Ectodermal cell (in vitro differentiated cells): Measurements from ENCODE around the gene RAX.

Experiments
- H3K27ac ChIP-seq: 2 replicates; pipeline ENCODE4 v1.7.0; 2013; ENCODE audit warnings: mild to moderate bottlenecking, low read depth, low read length; ENCODE audit not compliant: insufficient read depth, poor library complexity, severe bottlenecking
- H3K27me3 ChIP-seq: 2 replicates; pipeline ENCODE4 v1.7.0; 2013; ENCODE audit warnings: mild to moderate bottlenecking, low read length; ENCODE audit not compliant: insufficient read depth, control insufficient read depth, poor library complexity, severe bottlenecking
- H3K36me3 ChIP-seq: one replicate; pipeline ENCODE4 v1.7.0; 2013; ENCODE audit warnings: low read length; ENCODE audit not compliant: control insufficient read depth, insufficient read depth
- H3K4me1 ChIP-seq: one replicate; pipeline ENCODE4 v1.7.0; 2013; ENCODE audit warnings: low read length; ENCODE audit not compliant: control insufficient read depth, insufficient read depth
- H3K4me3 ChIP-seq: 2 replicates; pipeline ENCODE4 v1.7.0; 2013; ENCODE audit warnings: low read depth, low read length, control low read depth; ENCODE audit not compliant: insufficient read depth
- H3K9me3 ChIP-seq: 2 replicates; pipeline ENCODE4 v1.7.0; 2013; ENCODE audit warnings: mild to moderate bottlenecking, low read length, moderate library complexity; ENCODE audit not compliant: control insufficient read depth
- WGBS, 2 experiments: methylation state at CpG; one replicate each; pipeline ENCODE4 v1.1.7; 2013; ENCODE audit warnings: missing lambda C conversion rate in 2 of 2; 5-methylcytosine and 5-hydroxymethylcytosine counted together

Gene RAX

GRCh38 chr18:59300676-59301285 is 27.5 kb upstream of the RAX start:
- Histone ChIP-seq H3K27ac (no peak overlapping the region), H3K4me3 (no peak overlapping the region), H3K36me3 (no peaks in the 10 kb centered on the region), H3K9me3 (no peaks in the 10 kb centered on the region), H3K4me1 (no peaks in the 10 kb centered on the region), H3K27me3 (peaks cover 13% of the 10 kb centered on the region)
- 83 to 87% methylated on average over 3 of the region's 3 CpGs for WGBS, 2 experiments

- Histone ChIP-seq H3K36me3 (no peaks in the 10 kb centered on the region), H3K4me1 (no peaks in the 10 kb centered on the region), H3K4me3 (no peak overlapping the region), H3K27ac (no peak overlapping the region), H3K9me3 (no peaks in the 10 kb centered on the region), H3K27me3 (peaks cover 15% of the 10 kb centered on the region)
- 86 to 92% methylated on average over 8 of the region's 8 CpGs for WGBS, 2 experiments
Measured at GRCh38 chr18:59298871-59299270, 25.6 kb upstream of the RAX start.

GRCh38 chr18:59293317-59293716 is 20.1 kb upstream of the RAX start:
- no peaks in the 10 kb centered on the region for H3K4me1 ChIP-seq
- no peaks in the 10 kb centered on the region for H3K9me3 ChIP-seq
- H3K4me3 ChIP-seq, result no peak overlapping the region
- no peak overlapping the region for H3K27ac ChIP-seq
- peaks cover 37% of the 10 kb centered on the region for H3K27me3 ChIP-seq
- no peaks in the 10 kb centered on the region for H3K36me3 ChIP-seq

GRCh38 chr18:59286341-59286740 is 13.1 kb upstream of the RAX start:
- WGBS, 2 experiments, result 83 to 86% methylated on average over 6 of the region's 6 CpGs
- Histone ChIP-seq H3K27ac (no peak overlapping the region), H3K4me1 (no peaks in the 10 kb centered on the region), H3K27me3 (peaks cover 43% of the 10 kb centered on the region), H3K9me3 (no peaks in the 10 kb centered on the region), H3K36me3 (no peaks in the 10 kb centered on the region), H3K4me3 (no peak overlapping the region)

GRCh38 chr18:59282341-59282740 is 9.1 kb upstream of the RAX start:
- H3K4me1 ChIP-seq, result no peaks in the 10 kb centered on the region
- H3K27me3 ChIP-seq, result peaks cover 70% of the 10 kb centered on the region
- H3K36me3 ChIP-seq, result no peaks in the 10 kb centered on the region
- WGBS, 2 experiments, result 82 to 85% methylated on average over 10 of the region's 11 CpGs
- no peaks in the 10 kb centered on the region for H3K9me3 ChIP-seq
- H3K4me3 ChIP-seq, result no peak overlapping the region
- no peak overlapping the region for H3K27ac ChIP-seq

GRCh38 chr18:59279722-59280121 is 6.5 kb upstream of the RAX start:
- Histone ChIP-seq H3K27me3 (peaks cover 96% of the 10 kb centered on the region), H3K27ac (no peak overlapping the region), H3K4me3 (no peak overlapping the region), H3K36me3 (no peaks in the 10 kb centered on the region), H3K4me1 (peaks cover 17% of the 10 kb centered on the region), H3K9me3 (no peaks in the 10 kb centered on the region)
- WGBS, 2 experiments, result 69 to 76% methylated on average over 1 of the region's 1 CpG

GRCh38 chr18:59279193-59279592 is 5.9 kb upstream of the RAX start:
- Histone ChIP-seq H3K27ac (no peak overlapping the region), H3K27me3 (peaks cover 100% of the 10 kb centered on the region), H3K4me3 (no peak overlapping the region), H3K4me1 (peaks cover 20% of the 10 kb centered on the region), H3K9me3 (no peaks in the 10 kb centered on the region), H3K36me3 (no peaks in the 10 kb centered on the region)
- 77 to 91% methylated on average over 3 of the region's 3 CpGs for WGBS, 2 experiments

- 65 to 70% methylated on average over 4 to 5 of the region's 5 CpGs for WGBS, 2 experiments
- H3K27me3 ChIP-seq, result peaks cover 100% of the 10 kb centered on the region
Measured at GRCh38 chr18:59278793-59279192, 5.5 kb upstream of the RAX start.

GRCh38 chr18:59276047-59276446 is 2.8 kb upstream of the RAX start:
- no peak overlapping the region for H3K27ac ChIP-seq
- no peak overlapping the region for H3K4me3 ChIP-seq
- H3K4me1 ChIP-seq, result peaks cover 25% of the 10 kb centered on the region
- peaks cover 100% of the 10 kb centered on the region for H3K27me3 ChIP-seq
- no peaks in the 10 kb centered on the region for H3K36me3 ChIP-seq
- WGBS, 2 experiments, result 1% methylated on average over 5 of the region's 5 CpGs
- H3K9me3 ChIP-seq, result no peaks in the 10 kb centered on the region

More at GRCh38 chr18:59278793-59279192, 5.5 kb upstream of the RAX start:
- Histone ChIP-seq H3K36me3 (no peaks in the 10 kb centered on the region), H3K9me3 (no peaks in the 10 kb centered on the region), H3K4me1 (peaks cover 20% of the 10 kb centered on the region), H3K4me3 (no peak overlapping the region), H3K27ac (no peak overlapping the region)

- H3K4me1 ChIP-seq, result peaks cover 25% of the 10 kb centered on the region
- H3K9me3 ChIP-seq, result no peaks in the 10 kb centered on the region
- 17 to 22% methylated on average over 6 of the region's 6 CpGs for WGBS, 2 experiments
- H3K36me3 ChIP-seq, result no peaks in the 10 kb centered on the region
- no peak overlapping the region for H3K4me3 ChIP-seq
- no peak overlapping the region for H3K27ac ChIP-seq
- H3K27me3 ChIP-seq, result peaks cover 100% of the 10 kb centered on the region
Measured at GRCh38 chr18:59275406-59275949, 2.2 kb upstream of the RAX start.
